HG02840 (cell line): ENCODE results near the gene NCKIPSD.

Experiments used
- ATAC-seq: cut with Tn5 transposase; IDR thresholded peaks from one replicate; pipeline ENCODE4 v1.9.1; 2021; ENCODE audit warnings: mild to moderate bottlenecking, moderate library complexity, moderate number of reproducible peaks; ENCODE audit not compliant: unreplicated experiment, low FRiP score

NCKIPSD gene

GRCh38 chr3:48651771-48652170 is 33.9 kb downstream of the NCKIPSD start:
- ATAC-seq = no peak

- no peak for ATAC-seq
These were observed 35.0 kb downstream of the NCKIPSD start for GRCh38 chr3:48650723-48651122.

DNA sequence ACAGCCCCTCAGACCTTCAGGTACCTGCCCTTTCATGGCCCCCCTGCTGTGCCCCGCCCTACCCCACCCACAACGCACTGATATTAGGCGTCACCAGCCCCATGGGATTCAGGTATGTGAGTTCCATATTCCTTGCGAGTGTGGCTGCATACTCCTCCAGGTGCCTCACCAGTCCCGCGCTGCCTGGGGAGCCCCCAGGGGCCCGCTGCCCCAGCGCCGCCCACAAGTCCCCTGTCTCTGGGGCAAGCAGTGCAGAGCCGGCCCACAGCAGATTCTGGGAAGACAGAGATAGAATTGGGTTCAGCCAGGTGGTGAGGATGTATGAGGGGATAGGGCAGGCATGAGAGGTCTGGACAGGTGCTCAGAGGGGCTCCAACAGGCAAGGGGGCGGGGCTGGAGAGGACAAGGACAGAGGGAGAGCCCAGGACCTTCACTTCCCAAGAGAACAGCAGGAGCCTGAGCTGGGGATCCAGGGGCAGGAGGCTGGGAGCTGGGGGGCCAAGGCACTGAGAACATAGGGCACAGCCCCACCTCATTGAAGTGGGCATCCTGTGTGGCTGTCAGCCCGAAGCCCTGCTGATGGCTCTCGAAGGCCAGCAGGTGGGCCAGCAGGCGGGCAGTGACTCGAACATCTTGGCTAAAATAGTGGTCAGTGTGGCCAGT is 37.4 kb downstream of the NCKIPSD start:
- ATAC-seq = no peak

- ATAC-seq = no peak
These were observed 38.0 kb downstream of the NCKIPSD start for GRCh38 chr3:48647714-48648113.

DNA sequence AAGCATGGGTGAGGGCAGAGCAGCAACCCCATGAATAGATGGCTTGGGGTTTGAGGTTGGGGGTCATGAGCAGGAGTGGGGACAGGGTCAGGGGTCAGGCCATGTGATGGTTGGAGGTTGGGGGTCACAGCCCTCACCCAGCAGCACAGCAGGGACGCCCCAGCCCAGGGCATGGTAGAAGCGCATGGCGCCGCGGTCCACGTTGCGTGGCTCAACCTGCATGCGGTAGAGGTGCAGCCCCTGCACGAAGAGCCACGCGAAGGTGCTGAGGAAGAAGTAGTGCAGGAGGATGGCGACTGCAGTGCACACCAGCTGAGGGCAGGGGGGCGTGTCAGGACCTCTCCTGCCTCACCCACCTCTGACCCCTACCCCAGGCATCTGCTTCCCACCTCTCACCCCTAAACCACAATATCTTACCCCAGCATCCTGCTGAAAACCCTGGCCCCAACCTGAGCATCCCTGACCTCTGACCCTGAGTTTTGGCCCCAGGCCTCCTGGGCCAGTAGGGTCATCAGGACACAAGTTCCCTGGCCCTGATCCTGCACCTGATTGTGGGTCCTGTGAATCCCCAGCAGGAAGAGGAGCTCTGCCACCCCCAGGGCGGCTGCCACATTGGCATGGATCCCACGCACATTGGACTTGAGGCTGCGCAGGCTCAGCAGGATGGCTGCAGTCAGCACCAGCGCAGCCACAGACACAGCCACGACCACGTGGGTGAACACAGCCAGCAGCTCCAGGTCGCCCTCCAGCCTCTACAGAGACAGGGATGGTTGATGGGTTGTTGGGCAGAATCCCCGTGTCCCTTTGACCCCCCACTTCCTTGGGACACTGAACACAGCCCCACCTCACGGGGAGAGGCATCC is 40.6 kb downstream of the NCKIPSD start:
- ATAC-seq = no peak

DNA sequence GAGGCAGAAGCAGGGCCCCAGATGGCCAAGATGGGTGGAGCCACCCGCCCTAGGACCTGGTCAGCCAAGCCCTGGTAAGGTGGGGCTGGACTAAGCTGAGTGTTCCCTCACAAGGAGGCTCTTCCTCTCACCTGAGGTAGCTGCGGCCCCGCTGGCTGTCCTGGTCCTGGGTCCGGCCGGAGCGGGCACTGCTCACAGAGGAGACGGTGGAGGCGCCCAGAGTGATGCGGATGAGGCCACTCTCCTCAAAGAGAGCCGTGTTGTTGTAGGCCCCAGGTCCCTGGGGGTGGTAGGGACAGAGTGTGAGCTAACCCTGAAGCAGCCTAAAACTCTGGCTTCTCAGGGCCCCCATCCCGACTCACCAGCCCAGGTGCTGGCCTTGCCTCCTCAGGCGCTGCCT is 43.1 kb downstream of the NCKIPSD start:
- no peak for ATAC-seq

DNA sequence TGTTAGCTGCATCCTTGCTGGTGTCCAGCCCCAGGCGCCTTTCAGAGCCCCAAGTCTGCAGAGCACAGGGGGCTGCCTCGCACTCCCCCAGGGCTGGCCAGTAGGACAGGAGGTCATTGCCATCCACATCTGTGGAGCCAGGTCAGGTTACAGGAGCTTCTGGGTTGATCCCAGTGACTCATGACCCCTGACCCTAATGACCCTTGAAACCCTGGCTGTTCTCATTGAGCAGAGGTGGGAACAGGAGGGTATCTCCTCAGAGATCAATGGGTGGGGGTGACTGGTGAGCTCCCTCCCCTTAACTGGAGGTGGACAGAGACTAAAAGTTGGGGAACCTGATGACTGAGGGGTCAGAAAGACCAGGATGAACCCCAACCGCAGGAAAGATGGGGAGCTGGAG is 44.3 kb downstream of the NCKIPSD start:
- ATAC-seq = no peak

- ATAC-seq = no peak
These were observed 45.6 kb downstream of the NCKIPSD start for GRCh38 chr3:48639944-48640606.

- ATAC-seq = no peak
These were observed 48.4 kb downstream of the NCKIPSD start for GRCh38 chr3:48637305-48637704.

- ATAC-seq = no peak
These were observed 49.5 kb downstream of the NCKIPSD start for GRCh38 chr3:48636149-48636655.

- ATAC-seq = peak; percentile 77
These were observed 50.3 kb downstream of the NCKIPSD start, which contains the start of gene SLC26A6 for GRCh38 chr3:48635222-48636021. TSS of gene SLC26A6 (minus strand) at chr3:48635461. CDS start at chr3:48635393, 68 bp downstream.

- ATAC-seq = peak; percentile 22
These were observed 51.0 kb downstream of the NCKIPSD start for GRCh38 chr3:48634661-48635221.

DNA sequence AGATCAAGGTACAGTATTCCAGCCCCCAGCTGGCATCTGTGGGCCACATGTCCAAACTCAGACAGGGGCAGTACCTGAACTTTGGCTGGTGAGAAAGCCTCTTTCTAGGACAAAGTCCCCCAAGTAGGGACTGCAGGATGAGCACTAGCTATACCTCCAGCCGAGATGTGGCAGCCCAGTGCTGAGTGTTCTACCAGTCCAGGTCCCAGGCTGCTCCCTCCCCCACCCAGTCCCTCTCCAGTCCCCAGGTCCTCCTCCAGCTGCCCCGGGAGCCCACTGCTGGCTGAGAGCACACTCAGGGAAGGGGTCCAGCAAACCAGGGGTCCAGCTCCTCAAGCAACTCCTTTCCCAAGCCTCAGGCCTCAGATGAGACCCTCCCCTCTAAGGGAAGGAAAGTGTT is 52.0 kb downstream of the NCKIPSD start:
- no peak for ATAC-seq

- ATAC-seq = no peak
These were observed 52.5 kb downstream of the NCKIPSD start for GRCh38 chr3:48633256-48633655.

DNA sequence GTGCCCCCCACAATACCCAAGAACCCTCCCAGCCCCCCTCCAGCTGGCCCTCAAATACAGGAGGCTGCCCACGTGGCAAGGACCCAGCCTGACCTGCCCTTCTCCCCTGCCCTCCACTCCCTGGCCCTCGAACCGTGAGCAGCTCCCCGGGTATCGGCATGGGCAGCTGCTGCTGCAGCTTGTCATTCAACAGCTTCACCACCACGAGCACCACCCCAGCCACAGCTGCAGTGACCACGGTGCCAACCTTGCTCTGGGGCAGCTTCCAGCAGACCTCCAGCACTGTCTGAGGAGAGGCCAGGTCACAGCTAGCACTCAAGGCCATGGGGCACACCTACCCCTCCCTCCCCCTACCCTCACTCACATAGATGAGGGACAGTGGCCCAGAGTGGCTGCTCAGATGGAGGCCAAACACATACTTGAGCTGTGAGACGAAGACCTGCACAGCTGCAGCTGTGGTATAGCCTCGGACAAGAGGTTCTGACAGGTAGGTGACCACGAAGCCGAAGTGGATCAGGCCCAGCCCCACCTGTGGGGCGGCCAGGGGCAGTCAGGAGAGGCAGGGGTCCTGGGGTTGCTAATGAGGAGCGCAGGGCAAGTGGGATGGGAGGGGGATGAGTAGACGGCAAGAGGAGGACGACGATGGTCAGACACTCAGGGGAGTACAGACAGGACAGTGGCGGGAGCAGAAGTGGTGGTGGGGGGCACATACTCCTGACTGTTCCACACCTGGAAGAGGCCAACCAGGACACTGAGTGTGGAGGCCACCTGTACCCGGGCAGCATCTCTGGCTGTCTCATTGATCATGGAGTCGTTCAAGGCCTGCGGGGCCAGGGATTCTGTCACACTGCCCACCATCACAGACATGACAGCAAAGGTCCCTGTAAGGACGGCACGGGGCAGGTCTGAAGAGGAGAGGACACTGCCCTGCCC is 53.9 kb downstream of the NCKIPSD start:
- no peak for ATAC-seq

- no peak for ATAC-seq
These were observed 54.9 kb downstream of the NCKIPSD start for GRCh38 chr3:48630833-48631232.

DNA sequence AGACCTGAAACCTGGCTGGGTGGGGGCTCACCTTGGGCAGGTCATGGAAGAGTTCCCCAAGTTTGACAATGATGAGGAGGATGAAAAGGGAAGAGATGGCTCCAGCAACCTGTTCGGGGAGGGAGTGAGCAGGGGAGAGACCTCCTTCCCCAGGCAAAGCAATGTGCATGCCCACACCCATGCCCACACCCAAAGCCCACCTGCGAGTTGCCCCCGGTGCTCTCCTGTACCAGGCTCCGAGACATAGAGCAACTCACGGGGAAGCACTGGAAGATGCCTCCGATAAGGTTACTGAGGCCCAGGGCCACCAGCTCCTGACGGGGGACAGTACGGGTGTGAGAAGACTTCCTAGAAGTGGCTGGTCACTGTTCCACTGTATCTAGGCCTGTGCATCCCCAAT is 55.3 kb downstream of the NCKIPSD start:
- ATAC-seq = no peak

GRCh38 chr3:48629894-48630293 is 55.8 kb downstream of the NCKIPSD start:
- no peak for ATAC-seq
